ENCODE results near the gene OPCML.

OPCML gene

GRCh38 chr11:132962041-132962440, 570.3 kb downstream of the OPCML start:
- H3K4me3 Mint-ChIP-seq = no peak overlapping the region
- peaks cover 9% of the 10 kb centered on the region for H3K9me3 Mint-ChIP-seq
- H3K4me1 Mint-ChIP-seq (ENCODE audit: low read depth) = peaks cover under 1% of the 10 kb centered on the region
- H3K27me3 Mint-ChIP-seq (ENCODE audit: low read depth) = no peaks in the 10 kb centered on the region
- no peak overlapping the region for H3K27ac Mint-ChIP-seq
- H3K36me3 Mint-ChIP-seq (ENCODE audit: low read depth) = no peaks in the 10 kb centered on the region

- Mint-ChIP-seq H3K4me1 (ENCODE audit: low read depth) (peaks cover 1% of the 10 kb centered on the region), H3K36me3 (ENCODE audit: low read depth) (no peaks in the 10 kb centered on the region), H3K27ac (no peak overlapping the region), H3K27me3 (ENCODE audit: low read depth) (no peaks in the 10 kb centered on the region), H3K4me3 (no peak overlapping the region), H3K9me3 (peaks cover 9% of the 10 kb centered on the region)
These were observed 570.8 kb downstream of the OPCML start for GRCh38 chr11:132961453-132961852.

GRCh38 chr11:132960273-132961078, 571.8 kb downstream of the OPCML start:
- Mint-ChIP-seq H3K27me3 (ENCODE audit: low read depth) (no peaks in the 10 kb centered on the region), H3K4me3 (no peak overlapping the region), H3K27ac (no peak overlapping the region), H3K36me3 (ENCODE audit: low read depth) (no peaks in the 10 kb centered on the region), H3K9me3 (peaks cover 9% of the 10 kb centered on the region), H3K4me1 (ENCODE audit: low read depth) (peaks cover 1% of the 10 kb centered on the region)

- Mint-ChIP-seq H3K36me3 (ENCODE audit: low read depth) (no peaks in the 10 kb centered on the region), H3K27me3 (ENCODE audit: low read depth) (no peaks in the 10 kb centered on the region), H3K4me1 (ENCODE audit: low read depth) (peaks cover 1% of the 10 kb centered on the region), H3K27ac (no peak overlapping the region), H3K9me3 (peaks cover 10% of the 10 kb centered on the region), H3K4me3 (no peak overlapping the region)
These were observed 572.6 kb downstream of the OPCML start for GRCh38 chr11:132959693-132960092.

- no peak overlapping the region for H3K4me3 Mint-ChIP-seq
- H3K4me1 Mint-ChIP-seq (ENCODE audit: low read depth) = peaks cover 1% of the 10 kb centered on the region
- no peaks in the 10 kb centered on the region for H3K27me3 Mint-ChIP-seq (ENCODE audit: low read depth)
- H3K36me3 Mint-ChIP-seq (ENCODE audit: low read depth) = no peaks in the 10 kb centered on the region
- no peak overlapping the region for H3K27ac Mint-ChIP-seq
- H3K9me3 Mint-ChIP-seq = peaks cover 18% of the 10 kb centered on the region
These were observed 574.4 kb downstream of the OPCML start for GRCh38 chr11:132957881-132958280.

GRCh38 chr11:132948252-132948651, 584.0 kb downstream of the OPCML start:
- Mint-ChIP-seq H3K27ac (no peak overlapping the region), H3K4me1 (ENCODE audit: low read depth) (no peaks in the 10 kb centered on the region), H3K27me3 (ENCODE audit: low read depth) (peaks cover 17% of the 10 kb centered on the region), H3K9me3 (no peaks in the 10 kb centered on the region), H3K4me3 (no peak overlapping the region), H3K36me3 (ENCODE audit: low read depth) (no peaks in the 10 kb centered on the region)

GRCh38 chr11:132944569-132944944, 587.7 kb downstream of the OPCML start:
- no peak overlapping the region for H3K27ac Mint-ChIP-seq
- H3K4me3 Mint-ChIP-seq = no peak overlapping the region
- H3K9me3 Mint-ChIP-seq = no peaks in the 10 kb centered on the region
- H3K4me1 Mint-ChIP-seq (ENCODE audit: low read depth) = no peaks in the 10 kb centered on the region
- peaks cover 32% of the 10 kb centered on the region for H3K27me3 Mint-ChIP-seq (ENCODE audit: low read depth)
- H3K36me3 Mint-ChIP-seq (ENCODE audit: low read depth) = no peaks in the 10 kb centered on the region

GRCh38 chr11:132943706-132944568, 588.4 kb downstream of the OPCML start:
- Mint-ChIP-seq H3K9me3 (no peaks in the 10 kb centered on the region), H3K4me3 (no peak overlapping the region), H3K4me1 (ENCODE audit: low read depth) (no peaks in the 10 kb centered on the region), H3K27ac (no peak overlapping the region), H3K27me3 (ENCODE audit: low read depth) (peaks cover 32% of the 10 kb centered on the region), H3K36me3 (ENCODE audit: low read depth) (no peaks in the 10 kb centered on the region)

- H3K9me3 Mint-ChIP-seq = no peaks in the 10 kb centered on the region
- no peak overlapping the region for H3K4me3 Mint-ChIP-seq
- no peaks in the 10 kb centered on the region for H3K36me3 Mint-ChIP-seq (ENCODE audit: low read depth)
- H3K27me3 Mint-ChIP-seq (ENCODE audit: low read depth) = peaks cover 32% of the 10 kb centered on the region
- no peak overlapping the region for H3K27ac Mint-ChIP-seq
- H3K4me1 Mint-ChIP-seq (ENCODE audit: low read depth) = no peaks in the 10 kb centered on the region
These were observed 589.0 kb downstream of the OPCML start for GRCh38 chr11:132943357-132943705.

GRCh38 chr11:132942611-132943356, 589.5 kb downstream of the OPCML start:
- H3K27me3 Mint-ChIP-seq (ENCODE audit: low read depth) = peaks cover 32% of the 10 kb centered on the region
- no peaks in the 10 kb centered on the region for H3K4me1 Mint-ChIP-seq (ENCODE audit: low read depth)
- H3K36me3 Mint-ChIP-seq (ENCODE audit: low read depth) = no peaks in the 10 kb centered on the region
- no peaks in the 10 kb centered on the region for H3K9me3 Mint-ChIP-seq
- H3K4me3 Mint-ChIP-seq = no peak overlapping the region
- H3K27ac Mint-ChIP-seq = no peak overlapping the region

GRCh38 chr11:132941761-132942160, 590.5 kb downstream of the OPCML start:
- Mint-ChIP-seq H3K27ac (no peak overlapping the region), H3K4me1 (ENCODE audit: low read depth) (no peaks in the 10 kb centered on the region), H3K9me3 (no peaks in the 10 kb centered on the region)

GRCh38 chr11:132941024-132941646, 591.2 kb downstream of the OPCML start:
- Mint-ChIP-seq H3K27ac (no peak overlapping the region), H3K9me3 (no peaks in the 10 kb centered on the region), H3K27me3 (ENCODE audit: low read depth) (peaks cover 32% of the 10 kb centered on the region), H3K4me3 (no peak overlapping the region), H3K36me3 (ENCODE audit: low read depth) (no peaks in the 10 kb centered on the region), H3K4me1 (ENCODE audit: low read depth) (no peaks in the 10 kb centered on the region)

More at GRCh38 chr11:132941761-132942160, 590.5 kb downstream of the OPCML start:
- no peaks in the 10 kb centered on the region for H3K36me3 Mint-ChIP-seq (ENCODE audit: low read depth)
- H3K27me3 Mint-ChIP-seq (ENCODE audit: low read depth) = peaks cover 32% of the 10 kb centered on the region
- no peak overlapping the region for H3K4me3 Mint-ChIP-seq

- H3K36me3 Mint-ChIP-seq (ENCODE audit: low read depth) = no peaks in the 10 kb centered on the region
- no peak overlapping the region for H3K27ac Mint-ChIP-seq
- no peak overlapping the region for H3K4me3 Mint-ChIP-seq
- peaks cover 8% of the 10 kb centered on the region for H3K27me3 Mint-ChIP-seq (ENCODE audit: low read depth)
- H3K9me3 Mint-ChIP-seq = no peaks in the 10 kb centered on the region
- H3K4me1 Mint-ChIP-seq (ENCODE audit: low read depth) = no peaks in the 10 kb centered on the region
These were observed 595.3 kb downstream of the OPCML start for GRCh38 chr11:132937016-132937415.

- H3K4me3 Mint-ChIP-seq = no peak overlapping the region
- no peaks in the 10 kb centered on the region for H3K4me1 Mint-ChIP-seq (ENCODE audit: low read depth)
- H3K27ac Mint-ChIP-seq = no peak overlapping the region
- no peaks in the 10 kb centered on the region for H3K9me3 Mint-ChIP-seq
- H3K27me3 Mint-ChIP-seq (ENCODE audit: low read depth) = no peaks in the 10 kb centered on the region
- no peaks in the 10 kb centered on the region for H3K36me3 Mint-ChIP-seq (ENCODE audit: low read depth)
These were observed 596.9 kb downstream of the OPCML start for GRCh38 chr11:132935383-132935782.

Measured in T-helper 1 cell treated with Interleukin-12 subunit alpha and Interleukin-12 subunit beta and Interleukin-4 antibody, amounts not matched to agents 30 μg/mL and 1 μg/mL, for 36 hours (primary cell).